Activated naive CD8-positive, alpha-beta T cell (primary cell): Measurements from ENCODE around the gene CDCA5.

ENCODE experiments used
- H3K27ac Mint-ChIP-seq: one replicate; pipeline ENCODE4 v1.8.0; 2021; ENCODE audit warnings: mixed read lengths
- H3K27me3 Mint-ChIP-seq: one replicate; pipeline ENCODE4 v1.8.0; 2021; ENCODE audit warnings: mixed read lengths
- H3K36me3 Mint-ChIP-seq: one replicate; pipeline ENCODE4 v1.8.0; 2021; ENCODE audit warnings: mixed read lengths
- H3K4me1 Mint-ChIP-seq: one replicate; pipeline ENCODE4 v1.8.0; 2021; ENCODE audit warnings: low read depth, mixed read lengths
- H3K4me3 Mint-ChIP-seq: one replicate; pipeline ENCODE4 v1.8.0; 2021; ENCODE audit warnings: mild to moderate bottlenecking, mixed read lengths
- H3K9me3 Mint-ChIP-seq: one replicate; pipeline ENCODE4 v1.8.0; 2021; ENCODE audit warnings: low read depth, mixed read lengths

Gene CDCA5

DNA sequence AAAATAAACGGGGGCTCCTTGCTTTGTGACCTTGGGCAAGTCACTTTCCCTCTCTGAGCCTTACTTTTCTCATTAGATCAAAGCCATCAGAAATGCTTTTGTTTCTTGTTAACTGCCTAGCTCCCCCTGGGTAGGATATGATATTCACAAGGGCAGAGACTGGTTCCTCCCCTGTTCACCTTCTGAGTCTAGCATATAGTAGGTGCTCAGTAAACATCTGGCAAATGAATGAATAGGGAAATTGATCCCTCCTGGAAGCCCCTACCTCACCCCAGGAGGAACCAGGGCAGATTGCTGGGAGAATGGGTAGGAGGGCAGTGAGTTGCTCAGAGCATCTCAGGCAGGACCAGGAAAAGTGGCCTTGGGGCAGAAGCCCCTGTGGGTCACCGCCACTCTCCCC is 49.4 kb downstream of the CDCA5 start:
- Mint-ChIP-seq H3K27ac (no peak overlapping the region), H3K4me1 (no peaks in the 10 kb centered on the region), H3K27me3 (no peaks in the 10 kb centered on the region), H3K4me3 (no peak overlapping the region), H3K9me3 (no peaks in the 10 kb centered on the region), H3K36me3 (no peaks in the 10 kb centered on the region)

DNA sequence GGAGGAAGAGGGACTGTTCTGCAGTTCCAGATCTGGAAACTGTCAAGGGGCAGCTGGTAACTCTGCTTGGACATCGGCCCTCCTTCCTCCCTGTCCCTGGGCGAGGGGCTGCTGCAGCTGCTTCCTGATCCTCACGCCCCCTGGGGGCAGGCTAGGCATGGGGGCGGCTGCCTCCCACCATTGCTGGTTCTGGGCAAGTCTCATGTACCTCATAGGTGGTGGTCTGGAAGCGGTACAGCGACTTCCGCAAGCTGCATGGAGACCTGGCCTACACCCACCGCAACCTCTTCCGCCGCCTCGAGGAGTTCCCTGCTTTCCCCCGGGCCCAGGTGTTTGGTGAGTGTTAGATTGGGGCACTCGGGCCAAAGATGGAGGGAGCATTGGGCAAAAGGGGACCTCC is 51.6 kb downstream of the CDCA5 start:
- Mint-ChIP-seq H3K4me1 (peaks cover 13% of the 10 kb centered on the region), H3K9me3 (no peaks in the 10 kb centered on the region), H3K27me3 (no peaks in the 10 kb centered on the region), H3K36me3 (no peaks in the 10 kb centered on the region), H3K4me3 (no peak overlapping the region), H3K27ac (no peak overlapping the region)
